HepG2 (cell line): Measurements from ENCODE around the gene CISH. TPM values are rescaled to one million over a fixed set of nuclear protein-coding genes. Genes with fewer than 3 reads are reported as not detected.

Source experiments
- AHDC1 ChIP-seq: sonication (generic); formaldehyde crosslinking; IDR thresholded peaks from 2 replicates; pipeline ENCODE4 v1.5.1; 2020; ENCODE audit warnings: mild to moderate bottlenecking, missing genetic modification reagents, borderline replicate concordance
- ATF4 ChIP-seq, 2 experiments: fragments of 450-650 bp in 1 of 2; sonication (generic) in 1 of 2; formaldehyde crosslinking; IDR thresholded peaks; 2 replicates each; pipeline versions ENCODE4 v1.5.0 to v1.8.0; 2020 to 2022; ENCODE audit warnings: mild to moderate bottlenecking in 1 of 2, missing genetic modification reagents in 1 of 2
- ATRX ChIP-seq: sonication (generic); formaldehyde crosslinking; IDR thresholded peaks from 2 replicates; pipeline ENCODE4 v1.4.0; 2020; ENCODE audit warnings: missing genetic modification reagents, borderline replicate concordance
- CREM ChIP-seq, 2 experiments: sonication (generic) in 1 of 2; formaldehyde crosslinking in 1 of 2; IDR thresholded peaks; 2 replicates each; pipeline versions ENCODE4 v1.4.0 to v1.6.1; 2016 to 2020; ENCODE audit warnings: antibody characterized with exemption in 1 of 2, mild to moderate bottlenecking in 1 of 2, missing genetic modification reagents in 1 of 2
- GABPB1 ChIP-seq: IDR thresholded peaks from 2 replicates; pipeline ENCODE4 v1.6.1; 2016; ENCODE audit warnings: mild to moderate bottlenecking, missing genetic modification reagents, moderate library complexity, missing compliant biosample characterization
- HOXA7 ChIP-seq: sonication (generic); formaldehyde crosslinking; IDR thresholded peaks from 2 replicates; pipeline ENCODE4 v1.8.1; 2022; ENCODE audit warnings: mild to moderate bottlenecking, missing genetic modification reagents, moderate library complexity
- MXI1 ChIP-seq: IDR thresholded peaks from 3 replicates; pipeline ENCODE4 v1.6.1; 2012; ENCODE audit warnings: low read depth, low read length, inconsistent platforms, borderline replicate concordance
- NR3C1 ChIP-seq: sonication (generic); formaldehyde crosslinking; IDR thresholded peaks from 2 replicates; pipeline ENCODE4 v1.4.0; 2020; ENCODE audit warnings: missing genetic modification reagents
- PHB2 ChIP-seq: fragments of 450-650 bp; IDR thresholded peaks from 2 replicates; pipeline ENCODE4 v1.6.1; 2018; ENCODE audit not compliant: partially characterized antibody
- PRDM10 ChIP-seq: sonication (generic); formaldehyde crosslinking; IDR thresholded peaks from 2 replicates; pipeline ENCODE4 v1.4.0; 2020; ENCODE audit warnings: low read depth, missing genetic modification reagents
- SETDB1 ChIP-seq: sonication (generic); formaldehyde crosslinking; IDR thresholded peaks from 2 replicates; pipeline ENCODE4 v1.5.1; 2020; ENCODE audit warnings: missing genetic modification reagents, mild to moderate bottlenecking, borderline replicate concordance
- TRIM24 ChIP-seq: sonication (generic); formaldehyde crosslinking; IDR thresholded peaks from 2 replicates; pipeline ENCODE4 v1.8.0; 2022; ENCODE audit warnings: mild to moderate bottlenecking, missing genetic modification reagents
- ZNF180 ChIP-seq: sonication (generic); formaldehyde crosslinking; IDR thresholded peaks from 2 replicates; pipeline ENCODE4 v1.4.0; 2020; ENCODE audit warnings: low read depth, missing genetic modification reagents, borderline replicate concordance
- ZNF329 ChIP-seq: sonication (generic); formaldehyde crosslinking; IDR thresholded peaks from 2 replicates; pipeline ENCODE4 v1.9.0; 2021; ENCODE audit warnings: low read depth, mild to moderate bottlenecking, missing genetic modification reagents
- ZNF552 ChIP-seq: sonication (generic); formaldehyde crosslinking; IDR thresholded peaks from 2 replicates; pipeline ENCODE4 v1.9.0; 2022; ENCODE audit warnings: missing genetic modification reagents, mild to moderate bottlenecking, borderline replicate concordance
- ZNF562 ChIP-seq: sonication (generic); formaldehyde crosslinking; IDR thresholded peaks from 2 replicates; pipeline ENCODE4 v1.8.0; 2022; ENCODE audit warnings: missing genetic modification reagents, borderline replicate concordance
- polyA plus RNA-seq, 8 experiments: library from polyadenylated mRNA; depleted of rRNA in 3 of 8; stranded (reverse) in 7 of 8; unstranded in 1 of 8; fragments of >200 nt; fragmentation: Illumina TruSeq in 4 of 8; extraction: Trizol in 4 of 8; gene quantifications; 2 replicates each; pipeline versions ENCODE4 v1.2.1 to v1.2.3, GENCODE V29; 2011 to 2016; ENCODE audit warnings: low read depth in 4 of 8, missing spikeins in 1 of 8, mixed read lengths in 1 of 8; ENCODE audit not compliant: insufficient read depth in 1 of 8
- total RNA-seq, 5 experiments: library from RNA; depleted of rRNA; stranded (reverse); fragments of >200 nt; fragmentation: Illumina TruSeq; extraction: Trizol; gene quantifications; 2 replicates each; pipeline ENCODE4 v1.2.3, GENCODE V29; 2016; ENCODE audit warnings: low read depth in 1 of 5

Gene CISH
- total and polyA plus RNA-seq, 2 of the 13 experiments (the other 11 are each of a cell fraction or from before 2014, with no cell fraction given) = 0.91 to 1.5 TPM

GRCh38 chr3:50587806-50588758 lies 23.5 kb downstream of the CISH start (continued):
- TF ChIP-seq ATF4 (CRISPR knock-in tag; IDR thresholded peaks at IDR 0.05) (no peak), NR3C1 (CRISPR knock-in tag) (no peak), ZNF329 (peak; percentile 78; the same call in 1 of the 2 replicates), MXI1 (no peak), ZNF552 (CRISPR knock-in tag) (0 out of 2 replicates have a peak, but pooled peaks have one; percentile 40), PHB2 (no peak), HOXA7 (no peak), ZNF562 (CRISPR knock-in tag) (no peak), PRDM10 (CRISPR knock-in tag) (no peak), AHDC1 (0 out of 2 replicates have a peak, but pooled peaks have one; percentile 56), GABPB1 (CRISPR knock-in tag) (peak; percentile 21; the same call in 1 of the 2 replicates), ATRX (no peak), ZNF180 (CRISPR knock-in tag) (no peak), SETDB1 (no peak), CREM (IDR thresholded peaks at IDR 0.05) (no peak; the same call in 1 of the 2 replicates), CREM (CRISPR knock-in tag; IDR thresholded peaks at IDR 0.05) (no peak), TRIM24 (CRISPR knock-in tag) (no peak)
